Mesenchymal stem cell (in vitro differentiated cells and primary cell): ENCODE results near the gene DACT2.

Source experiments
- DNase-seq: peaks from one replicate; pipeline ENCODE4 v3.0.0-alpha.2; 2013
- H2AFZ ChIP-seq: one replicate; pipeline ENCODE4 v1.6.1; 2013; ENCODE audit warnings: low read depth, mild to moderate bottlenecking, control low read depth, inconsistent platforms, low read length, moderate library complexity
- H2AK5ac ChIP-seq: 2 replicates; pipeline ENCODE4 v1.6.1; 2013; ENCODE audit warnings: low read length, moderate library complexity, mild to moderate bottlenecking, inconsistent platforms; ENCODE audit not compliant: severe bottlenecking
- H2BK120ac ChIP-seq: one replicate; pipeline ENCODE4 v1.6.1; 2013; ENCODE audit warnings: low read depth, mild to moderate bottlenecking, inconsistent platforms, low read length, moderate library complexity
- H2BK12ac ChIP-seq, 2 experiments: one replicate each; pipeline ENCODE4 v1.6.1; 2013; ENCODE audit warnings: inconsistent platforms in 2 of 2, low read length in 2 of 2, mild to moderate bottlenecking in 2 of 2, moderate library complexity in 2 of 2, control low read depth in 1 of 2
- H2BK15ac ChIP-seq: one replicate; pipeline ENCODE4 v1.6.1; 2013; ENCODE audit warnings: mild to moderate bottlenecking, low read depth, inconsistent platforms; ENCODE audit not compliant: poor library complexity, severe bottlenecking
- H2BK5ac ChIP-seq: 2 replicates; pipeline ENCODE4 v1.6.1; 2013; ENCODE audit warnings: low read depth, mild to moderate bottlenecking, low read length, control low read depth, inconsistent platforms; ENCODE audit not compliant: poor library complexity, severe bottlenecking
- H3K14ac ChIP-seq, 2 experiments: one replicate each; pipeline ENCODE4 v1.6.1; 2013; ENCODE audit warnings: inconsistent platforms in 2 of 2, low read length in 2 of 2, control low read depth in 1 of 2, mild to moderate bottlenecking in 1 of 2, moderate library complexity in 1 of 2
- H3K18ac ChIP-seq, 2 experiments: one replicate each; pipeline ENCODE4 v1.6.1; 2013; ENCODE audit warnings: inconsistent platforms in 2 of 2, low read length in 2 of 2, control low read depth in 1 of 2, low read depth in 1 of 2, mild to moderate bottlenecking in 1 of 2
- H3K23ac ChIP-seq, 2 experiments: one replicate each; pipeline ENCODE4 v1.6.1; 2013; ENCODE audit warnings: inconsistent platforms in 2 of 2, low read length in 2 of 2, mild to moderate bottlenecking in 2 of 2, moderate library complexity in 2 of 2, control low read depth in 1 of 2
- H3K27ac ChIP-seq: 2 replicates; pipeline ENCODE4 v1.5.1; 2013; ENCODE audit warnings: mild to moderate bottlenecking, moderate library complexity, low read length, control low read depth, inconsistent platforms; ENCODE audit not compliant: poor library complexity, severe bottlenecking
- H3K27me3 ChIP-seq, 2 experiments: 2 replicates each; pipeline versions ENCODE4 v1.6.1 to v1.7.0; 2013; ENCODE audit warnings: low read length in 2 of 2, mild to moderate bottlenecking in 2 of 2, moderate library complexity in 2 of 2, control low read depth in 1 of 2, inconsistent platforms in 1 of 2; ENCODE audit not compliant: control insufficient read depth in 1 of 2, insufficient read depth in 1 of 2
- H3K36me3 ChIP-seq, 2 experiments: 2 replicates each; pipeline versions ENCODE4 v1.6.1 to v1.7.0; 2013; ENCODE audit warnings: low read length in 2 of 2, control low read depth in 1 of 2, inconsistent platforms in 1 of 2, low read depth in 1 of 2, mild to moderate bottlenecking in 1 of 2; ENCODE audit not compliant: insufficient read depth in 2 of 2, control insufficient read depth in 1 of 2
- H3K4ac ChIP-seq, 2 experiments: one replicate each; pipeline ENCODE4 v1.6.1; 2013; ENCODE audit warnings: inconsistent platforms in 2 of 2, low read length in 2 of 2, mild to moderate bottlenecking in 2 of 2, moderate library complexity in 2 of 2, control low read depth in 1 of 2, low read depth in 1 of 2
- H3K4me1 ChIP-seq: 2 replicates; pipeline ENCODE4 v1.6.1; 2013; ENCODE audit warnings: low read depth, low read length, control low read depth; ENCODE audit not compliant: control insufficient read depth, insufficient read depth
- H3K4me2 ChIP-seq: 2 replicates; pipeline ENCODE4 v1.6.1; 2013; ENCODE audit warnings: low read length, mild to moderate bottlenecking, inconsistent platforms; ENCODE audit not compliant: poor library complexity, severe bottlenecking
- H3K4me3 ChIP-seq, 2 experiments: 2 replicates each; pipeline versions ENCODE4 v1.5.1 to v1.7.0; 2013; ENCODE audit warnings: low read length in 2 of 2, mild to moderate bottlenecking in 2 of 2, control low read depth in 1 of 2, low read depth in 1 of 2; ENCODE audit not compliant: insufficient read depth in 1 of 2
- H3K79me1 ChIP-seq: replicated peaks from 2 replicates; pipeline ENCODE4 v1.6.1; 2013; ENCODE audit warnings: mild to moderate bottlenecking, control low read depth, low read length, inconsistent platforms; ENCODE audit not compliant: poor library complexity, severe bottlenecking
- H3K9ac ChIP-seq: 2 replicates; pipeline ENCODE4 v1.7.0; 2013; ENCODE audit warnings: mild to moderate bottlenecking, low read length, moderate library complexity
- H3K9me3 ChIP-seq: 2 replicates; pipeline ENCODE4 v1.7.0; 2013; ENCODE audit warnings: mild to moderate bottlenecking, low read length; ENCODE audit not compliant: control insufficient read depth
- H4K8ac ChIP-seq: one replicate; pipeline ENCODE4 v1.6.1; 2013; ENCODE audit warnings: inconsistent platforms, mild to moderate bottlenecking, low read length, moderate library complexity
- H4K91ac ChIP-seq: one replicate; pipeline ENCODE4 v1.6.1; 2013; ENCODE audit warnings: mild to moderate bottlenecking, low read length, inconsistent platforms
- WGBS: methylation state at CpG from one replicate; pipeline ENCODE4 v1.1.7; 2013; ENCODE audit warnings: mixed read lengths; 5-methylcytosine and 5-hydroxymethylcytosine counted together

DACT2 gene

DNA sequence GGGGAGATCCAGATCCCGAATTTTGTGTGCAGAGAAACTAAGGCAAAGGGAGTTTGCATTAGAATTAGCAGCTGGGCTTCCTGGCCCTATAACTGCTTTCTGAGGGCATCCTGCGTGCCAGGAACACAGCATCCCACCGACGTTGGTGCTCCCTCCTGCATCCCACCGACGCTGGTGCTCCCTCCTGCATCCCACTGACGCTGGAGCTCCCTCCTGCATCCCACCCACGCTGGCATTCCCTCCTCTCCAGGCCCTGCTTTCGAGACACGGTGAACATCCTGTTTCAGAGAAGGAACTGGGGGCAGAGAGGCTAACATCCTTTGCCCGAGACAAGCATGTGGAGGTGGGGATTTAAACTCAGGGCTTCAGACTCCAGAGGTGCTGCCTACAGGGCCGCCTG, 44.4 kb downstream of the DACT2 start:
- WGBS, result 78% methylated on average over 10 of the region's 12 CpGs
- no peak overlapping the region for H3K9ac ChIP-seq
- no peaks in the 10 kb centered on the region for H3K9me3 ChIP-seq
- no peak overlapping the region for H2AK5ac ChIP-seq
- H2BK5ac ChIP-seq, result no peak overlapping the region
- H2AFZ ChIP-seq, result no peak overlapping the region
- no peak overlapping the region for H3K14ac ChIP-seq
- no peaks in the 10 kb centered on the region for H3K36me3 ChIP-seq
- H3K4me1 ChIP-seq, result peaks cover 38% of the 10 kb centered on the region
- H2BK12ac ChIP-seq, result no peak overlapping the region
- H3K4me3 ChIP-seq, result no peak overlapping the region
- H3K4ac ChIP-seq, result no peak overlapping the region
- no peak overlapping the region for H3K18ac ChIP-seq
- no peak for DNase-seq
- no peak overlapping the region for H3K4me2 ChIP-seq
- no peak overlapping the region for H2BK15ac ChIP-seq
- H4K8ac ChIP-seq, result no peak overlapping the region
- H2BK120ac ChIP-seq, result no peak overlapping the region
- H3K23ac ChIP-seq, result no peak overlapping the region
- H3K27me3 ChIP-seq, result peaks cover 28 to 46% of the 10 kb centered on the region in 2 experiments
- H3K27ac ChIP-seq, result no peak overlapping the region
- no peaks in the 10 kb centered on the region for H3K79me1 ChIP-seq
- no peak overlapping the region for H4K91ac ChIP-seq

- Histone ChIP-seq H3K4me2 (peak overlapping the region; percentile 54), H2BK120ac (no peak overlapping the region), H2AK5ac (no peak overlapping the region), H2BK15ac (no peak overlapping the region), H3K27me3 (peaks cover 19 to 45% of the 10 kb centered on the region in 2 experiments), H2AFZ (no peak overlapping the region), H3K79me1 (no peaks in the 10 kb centered on the region), H3K27ac (peak overlapping the region; percentile 61), H3K4ac (no peak overlapping the region), H3K36me3 (no peaks in the 10 kb centered on the region), H3K18ac (no peak overlapping the region), H3K14ac (no peak overlapping the region), H3K9ac (no peak overlapping the region), H3K4me3 (no peak overlapping the region), H2BK5ac (no peak overlapping the region), H2BK12ac (no peak overlapping the region), H3K23ac (no peak overlapping the region), H3K9me3 (no peaks in the 10 kb centered on the region), H3K4me1 (peaks cover 38% of the 10 kb centered on the region), H4K8ac (no peak overlapping the region), H4K91ac (no peak overlapping the region)
- 70% methylated on average over 21 of the region's 22 CpGs for WGBS
- no peak for DNase-seq
These were observed 45.3 kb downstream of the DACT2 start for GRCh38 chr6:168274037-168274952.

- H3K9ac ChIP-seq, result no peak overlapping the region
- H3K27me3 ChIP-seq, result peaks cover 17 to 45% of the 10 kb centered on the region in 2 experiments
- H3K27ac ChIP-seq, result no peak overlapping the region
- H3K4me2 ChIP-seq, result no peak overlapping the region
- no peak overlapping the region for H2BK120ac ChIP-seq
- H3K4ac ChIP-seq, result no peak overlapping the region
- no peak overlapping the region for H4K8ac ChIP-seq
- WGBS, result 90% methylated on average over 13 of the region's 17 CpGs
- no peaks in the 10 kb centered on the region for H3K36me3 ChIP-seq
- H3K14ac ChIP-seq, result no peak overlapping the region
- H3K18ac ChIP-seq, result no peak overlapping the region
- H3K79me1 ChIP-seq, result no peaks in the 10 kb centered on the region
- H4K91ac ChIP-seq, result no peak overlapping the region
- H2BK15ac ChIP-seq, result no peak overlapping the region
- H2AK5ac ChIP-seq, result no peak overlapping the region
- no peak overlapping the region for H2BK12ac ChIP-seq
- H3K23ac ChIP-seq, result no peak overlapping the region
- peaks cover 34% of the 10 kb centered on the region for H3K4me1 ChIP-seq
- H2AFZ ChIP-seq, result no peak overlapping the region
- H2BK5ac ChIP-seq, result no peak overlapping the region
- DNase-seq, result no peak
- H3K4me3 ChIP-seq, result no peak overlapping the region
- H3K9me3 ChIP-seq, result no peaks in the 10 kb centered on the region
These were observed 46.0 kb downstream of the DACT2 start for GRCh38 chr6:168273441-168274036.
